ENCODE results near the gene ZNF610. TPM values are rescaled to one million over a fixed set of nuclear protein-coding genes. Genes with fewer than 3 reads are reported as not detected.
A peak's percentile ranks its signal among the peaks of the same experiment; 100 is the strongest.
"Not testable (repeated sequence)": the region's sequence is repeated elsewhere in the genome, so short reads cannot be mapped to it uniquely, and the experiment has no call there.

ZNF610 gene
- polyA plus RNA-seq (2013, experiment 1 of 2; ENCODE audit: insufficient read length): 0.81 TPM
- 0.64 TPM for polyA plus RNA-seq (2013, experiment 2 of 2; ENCODE audit: insufficient read length)

GRCh38 chr19:52336117-52336790 lies at the start of gene ZNF610:
Gene ZNF610, plus strand, starts transcription at chr19:52336243. Its CDS starts 12,930 bp downstream, at chr19:52349173.
- peak; percentile 79 for DNase-seq

- no peak for DNase-seq
These were observed 49.8 kb upstream of the ZNF610 start for GRCh38 chr19:52286256-52286655.

- DNase-seq: no peak
These were observed 44.3 kb upstream of the ZNF610 start for GRCh38 chr19:52291781-52292180.

- not testable (repeated sequence) for DNase-seq
These were observed 43.1 kb upstream of the ZNF610 start for GRCh38 chr19:52292946-52293345.

- DNase-seq: no peak
These were observed 39.7 kb upstream of the ZNF610 start for GRCh38 chr19:52296400-52296772.

GRCh38 chr19:52296773-52297600 lies 39.1 kb upstream of the ZNF610 start, which contains the start of gene ZNF480:
Gene ZNF480, plus strand, starts transcription at chr19:52297169. Its CDS starts 3,244 bp downstream, at chr19:52300413.
- DNase-seq: peak; percentile 75

GRCh38 chr19:52297601-52298364 lies 38.3 kb upstream of the ZNF610 start:
- no peak for DNase-seq

- peak; percentile 33 for DNase-seq
These were observed 28.8 kb upstream of the ZNF610 start for GRCh38 chr19:52307275-52307674.

- DNase-seq: no peak
These were observed 13.6 kb upstream of the ZNF610 start for GRCh38 chr19:52322429-52322828.

GRCh38 chr19:52331757-52332156 lies 4.3 kb upstream of the ZNF610 start:
- DNase-seq: peak; percentile 17

GRCh38 chr19:52335768-52336116 lies 301 bp upstream of the ZNF610 start:
- DNase-seq: no peak

- DNase-seq: peak; percentile 9
These were observed 843 bp downstream of the ZNF610 start for GRCh38 chr19:52336791-52337381.

GRCh38 chr19:52339022-52339421 lies 3.0 kb downstream of the ZNF610 start:
- DNase-seq: not testable (repeated sequence)

- DNase-seq: peak; percentile 26
These were observed 7.5 kb downstream of the ZNF610 start for GRCh38 chr19:52343548-52343947.

- no peak for DNase-seq
These were observed 9.1 kb downstream of the ZNF610 start for GRCh38 chr19:52345162-52345561.

GRCh38 chr19:52351512-52351911 lies 15.5 kb downstream of the ZNF610 start:
- no peak for DNase-seq

- no peak for DNase-seq
These were observed 30.4 kb downstream of the ZNF610 start for GRCh38 chr19:52366414-52366824.

GRCh38 chr19:52369559-52370340 lies 33.7 kb downstream of the ZNF610 start, which contains the start of gene ZNF880:
Gene ZNF880, plus strand, starts transcription at chr19:52369923. Its CDS starts 43 bp downstream, at chr19:52369966.
- DNase-seq: peak; percentile 93

GRCh38 chr19:52370341-52370710 lies 34.3 kb downstream of the ZNF610 start:
- DNase-seq: no peak

GRCh38 chr19:52391135-52391534 lies 55.1 kb downstream of the ZNF610 start:
- no peak for DNase-seq

GRCh38 chr19:52397310-52398080 lies 61.5 kb downstream of the ZNF610 start, which contains the start of gene ZNF528:
Gene ZNF528, plus strand, starts transcription at chr19:52397849. Its CDS starts 4,165 bp downstream, at chr19:52402014.
- DNase-seq: peak; percentile 94
